ENCODE results near the gene RPTOR.

Gene RPTOR

GRCh38 chr17:80936723-80937122 is 392.1 kb downstream of the RPTOR start:
- TF ChIP-seq CTCF (IDR thresholded peaks at IDR 0.05; ENCODE audit: insufficient read depth, missing control alignments) = no peak
- no peak for DNase-seq (ENCODE audit: insufficient read length, low spot score)
- no peak for FAIRE-seq

DNA sequence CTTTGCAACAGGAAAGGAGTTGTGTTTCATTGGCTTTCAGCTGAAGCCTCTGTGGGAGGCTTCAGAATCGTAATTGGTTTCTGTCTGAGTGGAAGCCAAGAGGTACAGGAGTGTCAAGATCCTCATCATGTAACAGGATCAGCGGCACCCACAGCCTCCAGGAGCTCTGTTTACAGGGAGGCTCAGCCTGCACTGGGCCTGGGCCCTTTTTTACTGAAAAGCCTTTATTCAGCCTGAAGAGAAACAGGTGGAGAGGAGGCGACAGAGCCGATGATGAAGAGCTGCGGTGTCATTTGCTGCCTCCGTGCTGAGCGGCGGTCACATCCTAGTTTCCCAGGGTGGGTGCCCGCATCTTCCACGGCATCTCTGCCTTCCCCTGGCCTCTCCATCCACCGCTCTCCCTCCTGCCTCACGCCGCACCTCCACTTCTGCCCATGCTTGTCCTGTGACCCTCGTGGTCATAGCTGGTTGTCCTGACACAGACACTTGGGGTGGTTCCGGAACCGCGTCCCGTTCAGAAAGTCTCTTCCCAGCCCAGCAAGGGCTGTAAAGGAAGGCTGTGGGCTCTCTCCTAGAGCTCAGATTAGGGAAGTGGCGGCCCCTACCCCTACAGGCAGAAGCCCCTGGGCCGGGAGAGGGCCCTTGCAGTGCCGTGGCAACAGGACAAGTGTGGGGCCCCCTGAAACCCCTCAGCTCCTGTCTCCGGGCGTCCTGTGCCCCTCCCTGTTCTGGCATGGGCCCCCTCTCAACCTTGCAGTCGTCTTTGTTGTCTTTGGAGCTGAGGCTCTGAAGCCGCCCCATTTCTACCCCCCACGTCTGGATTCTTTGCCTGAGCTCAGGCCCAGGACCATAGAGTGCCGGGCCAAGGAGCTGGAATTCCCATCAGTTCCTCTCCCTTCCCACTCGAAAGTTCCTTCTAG is 393.1 kb downstream of the RPTOR start:
- DNase-seq (ENCODE audit: insufficient read length, low spot score) = no peak
- TF ChIP-seq CTCF (IDR thresholded peaks at IDR 0.05; ENCODE audit: insufficient read depth, missing control alignments) = no peak
- no peak for FAIRE-seq

GRCh38 chr17:80938556-80938955 is 393.9 kb downstream of the RPTOR start:
- FAIRE-seq = no peak
- no peak for DNase-seq (ENCODE audit: insufficient read length, low spot score)
- TF ChIP-seq CTCF (IDR thresholded peaks at IDR 0.05; ENCODE audit: insufficient read depth, missing control alignments) = no peak

DNA sequence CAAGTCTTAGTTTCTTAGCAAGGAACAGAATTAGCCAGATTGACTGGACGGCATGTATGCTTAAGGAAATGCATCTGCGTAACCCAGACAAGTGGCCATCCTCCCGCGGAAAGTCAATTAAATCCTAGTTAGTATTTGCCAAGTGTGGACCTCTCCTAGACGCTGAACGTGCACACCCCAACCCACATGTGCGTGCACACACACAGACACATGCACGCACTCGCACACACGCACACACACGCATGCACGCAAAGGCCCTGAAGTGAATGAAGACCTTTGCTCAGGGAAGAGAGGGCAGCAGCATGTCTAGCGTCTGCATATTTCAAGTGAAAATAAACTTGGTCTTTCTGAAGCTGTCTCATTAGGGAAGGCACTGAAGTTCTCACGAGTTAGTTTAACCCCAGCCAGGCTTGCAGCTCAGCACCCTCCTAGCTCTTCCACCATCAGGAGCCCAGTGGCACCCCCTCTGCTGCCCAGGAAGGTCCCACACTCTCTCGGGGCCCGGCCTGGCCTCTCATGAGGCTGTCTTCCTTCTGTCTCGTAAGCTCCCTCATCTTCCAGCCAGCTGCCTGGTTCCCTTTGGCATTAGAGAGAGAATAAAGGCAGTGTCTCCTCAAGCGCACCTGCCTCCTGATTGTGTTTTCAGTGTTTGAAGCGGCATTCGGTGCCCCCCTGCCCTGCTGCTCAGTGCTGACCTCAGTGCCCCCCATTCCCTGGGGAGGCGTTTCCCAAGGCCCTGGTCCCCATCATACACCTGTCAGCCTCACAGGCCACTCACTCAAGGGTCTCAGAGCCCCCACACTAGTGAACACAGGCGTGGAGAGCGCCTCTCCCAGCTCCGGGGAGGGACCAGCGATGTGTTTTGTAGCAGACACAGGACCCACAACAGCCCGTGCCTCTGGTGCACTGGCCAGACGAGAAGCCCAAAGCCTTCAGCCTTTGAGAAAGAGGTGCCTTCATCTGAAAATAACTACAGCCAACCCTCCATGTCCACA is 394.8 kb downstream of the RPTOR start:
- FAIRE-seq = no peak
- no peak for DNase-seq (ENCODE audit: insufficient read length, low spot score)
- TF ChIP-seq CTCF (IDR thresholded peaks at IDR 0.05; ENCODE audit: insufficient read depth, missing control alignments) = no peak

DNA sequence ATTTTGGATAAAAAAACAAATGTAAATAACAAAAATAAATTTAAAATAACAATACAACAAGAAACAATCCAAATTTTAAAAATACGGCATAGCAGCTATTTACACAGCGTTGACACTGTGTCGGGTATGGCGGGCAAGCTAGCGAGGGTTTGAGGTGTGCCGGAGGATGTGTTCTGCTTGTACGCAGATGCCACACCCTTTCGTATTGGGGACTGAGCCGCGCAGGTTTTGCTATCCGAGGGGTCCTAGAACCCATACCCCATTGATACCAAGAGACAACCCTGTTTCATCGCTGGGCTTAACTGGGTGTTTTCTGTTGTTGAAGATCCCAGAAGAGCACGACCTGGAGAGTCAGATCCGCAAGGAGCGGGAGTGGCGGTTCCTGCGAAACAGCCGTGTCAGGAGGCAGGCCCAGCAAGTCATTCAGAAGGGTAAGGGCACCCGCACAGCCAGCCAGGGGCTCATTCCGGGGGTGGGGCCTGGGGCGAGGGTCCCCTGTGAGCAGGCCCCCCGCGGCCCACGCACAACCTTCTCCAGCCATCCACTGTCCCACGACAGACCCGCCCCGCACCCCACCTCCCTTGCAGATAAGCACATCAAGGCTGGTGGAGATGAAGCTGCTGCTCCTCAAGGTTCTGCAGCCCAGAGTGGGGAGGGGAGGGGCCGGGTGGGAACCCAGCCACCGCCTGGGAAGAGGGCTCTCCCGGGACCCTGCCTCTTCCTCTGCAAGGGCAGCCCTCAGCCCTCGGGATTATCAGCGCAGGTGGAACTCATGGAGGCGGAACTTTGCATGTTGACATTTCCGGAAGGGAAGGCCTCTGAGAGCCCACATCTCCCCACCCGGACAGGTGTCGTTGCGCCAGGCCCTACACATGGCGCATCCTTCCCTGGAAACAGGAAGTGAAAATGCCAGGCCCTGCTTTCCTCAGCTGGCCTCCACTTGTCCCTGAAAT is 395.8 kb downstream of the RPTOR start:
- DNase-seq (ENCODE audit: insufficient read length, low spot score) = no peak
- TF ChIP-seq CTCF (IDR thresholded peaks at IDR 0.05; ENCODE audit: insufficient read depth, missing control alignments) = no peak
- FAIRE-seq = no peak

GRCh38 chr17:80941171-80941570 is 396.5 kb downstream of the RPTOR start:
- DNase-seq (ENCODE audit: insufficient read length, low spot score) = no peak
- no peak for FAIRE-seq
- no peak for TF ChIP-seq CTCF (IDR thresholded peaks at IDR 0.05; ENCODE audit: insufficient read depth, missing control alignments)
